Dedifferentiated amniotic fluid mesenchymal stem cell (primary cell): ENCODE results near the gene IL17RA.
A peak's percentile ranks its signal among the peaks of the same experiment; 100 is the strongest.

Experiments
- DNase-seq: peaks from one replicate; pipeline ENCODE4 v3.0.0-alpha.2; 2016; ENCODE audit errors: extremely low spot score

IL17RA gene

GRCh38 chr22:17157714-17158113 lies 72.9 kb downstream of the IL17RA start:
- DNase-seq, result no peak

- DNase-seq, result no peak
These were observed 73.4 kb downstream of the IL17RA start for GRCh38 chr22:17158176-17158567.

GRCh38 chr22:17158568-17159503 lies 74.0 kb downstream of the IL17RA start, which contains the start of gene HDHD5:
Gene HDHD5 (minus strand): TSS chr22:17159277. CDS start chr22:17159251, 26 bp downstream.
- DNase-seq, result peak; percentile 74

GRCh38 chr22:17159504-17159951 lies 74.7 kb downstream of the IL17RA start:
- no peak for DNase-seq

GRCh38 chr22:17161991-17162390 lies 77.2 kb downstream of the IL17RA start:
- DNase-seq, result no peak

GRCh38 chr22:17162731-17163130 lies 77.9 kb downstream of the IL17RA start:
- DNase-seq, result no peak

- DNase-seq, result no peak
These were observed 79.7 kb downstream of the IL17RA start for GRCh38 chr22:17164392-17165024.
